Activated naive CD4-positive, alpha-beta T cell treated with anti-CD3 and anti-CD28 coated beads, Interleukin-2, amount 10 ng/mL, durations not matched to agents 7 days and 5 days (primary cell): ENCODE results near the gene SLC9A8.
"Not testable (repeated sequence)": the region's sequence is repeated elsewhere in the genome, so short reads cannot be mapped to it uniquely, and the experiment has no call there.

Source experiments
- CTCF ChIA-PET: fragments of 350-600 bp; sonication (Branson Sonifier 250); formaldehyde crosslinking; loops from one replicate; lab custom pipeline; 2021; ENCODE audit warnings: antibody characterized with exemption; lab: Charles Lee
- DNase-seq: peaks from one replicate; pipeline ENCODE4 v3.0.0-alpha.2; 2020
- H3K27ac Mint-ChIP-seq: one replicate; pipeline ENCODE4 v1.8.0; 2021; ENCODE audit warnings: mild to moderate bottlenecking, moderate library complexity, mixed read lengths
- H3K27me3 Mint-ChIP-seq: one replicate; pipeline ENCODE4 v1.8.0; 2021; ENCODE audit warnings: mild to moderate bottlenecking, mixed read lengths
- H3K36me3 Mint-ChIP-seq: one replicate; pipeline ENCODE4 v1.8.0; 2021; ENCODE audit warnings: mixed read lengths
- H3K4me1 Mint-ChIP-seq: one replicate; pipeline ENCODE4 v1.8.0; 2021; ENCODE audit warnings: mixed read lengths
- H3K4me3 Mint-ChIP-seq: one replicate; pipeline ENCODE4 v1.8.0; 2021; ENCODE audit warnings: mild to moderate bottlenecking, moderate library complexity, mixed read lengths
- H3K9me3 Mint-ChIP-seq: one replicate; pipeline ENCODE4 v1.8.0; 2021; ENCODE audit warnings: mixed read lengths

SLC9A8 gene

GRCh38 chr20:49889001-49889934 lies 76.6 kb downstream of the SLC9A8 start:
- Mint-ChIP-seq H3K4me3 (no peak overlapping the region), H3K27me3 (no peaks in the 10 kb centered on the region), H3K9me3 (no peaks in the 10 kb centered on the region), H3K27ac (peak overlapping the region; percentile 28), H3K36me3 (peaks cover 35% of the 10 kb centered on the region), H3K4me1 (peaks cover 12% of the 10 kb centered on the region)
- CTCF ChIA-PET = interaction anchor here (1.1 to 3.3 kb wide), 11 partner anchors 12 to 543 kb away, joined by 3 to 11 read pairs (median 3); partner anchors contain the start of gene RNF114
- no peak for DNase-seq

- DNase-seq = no peak
- Mint-ChIP-seq H3K4me3 (no peak overlapping the region), H3K27ac (peak overlapping the region; percentile 28), H3K36me3 (peaks cover 32% of the 10 kb centered on the region), H3K4me1 (peaks cover 16% of the 10 kb centered on the region), H3K27me3 (no peaks in the 10 kb centered on the region), H3K9me3 (no peaks in the 10 kb centered on the region)
- CTCF ChIA-PET = interaction anchor here (0.5 to 3.3 kb wide), 5 partner anchors 11 to 280 kb away, joined by 3 to 11 read pairs (median 3); no protein-coding TSS in a partner anchor
Observed at GRCh38 chr20:49889935-49890333, 77.3 kb downstream of the SLC9A8 start.

DNA sequence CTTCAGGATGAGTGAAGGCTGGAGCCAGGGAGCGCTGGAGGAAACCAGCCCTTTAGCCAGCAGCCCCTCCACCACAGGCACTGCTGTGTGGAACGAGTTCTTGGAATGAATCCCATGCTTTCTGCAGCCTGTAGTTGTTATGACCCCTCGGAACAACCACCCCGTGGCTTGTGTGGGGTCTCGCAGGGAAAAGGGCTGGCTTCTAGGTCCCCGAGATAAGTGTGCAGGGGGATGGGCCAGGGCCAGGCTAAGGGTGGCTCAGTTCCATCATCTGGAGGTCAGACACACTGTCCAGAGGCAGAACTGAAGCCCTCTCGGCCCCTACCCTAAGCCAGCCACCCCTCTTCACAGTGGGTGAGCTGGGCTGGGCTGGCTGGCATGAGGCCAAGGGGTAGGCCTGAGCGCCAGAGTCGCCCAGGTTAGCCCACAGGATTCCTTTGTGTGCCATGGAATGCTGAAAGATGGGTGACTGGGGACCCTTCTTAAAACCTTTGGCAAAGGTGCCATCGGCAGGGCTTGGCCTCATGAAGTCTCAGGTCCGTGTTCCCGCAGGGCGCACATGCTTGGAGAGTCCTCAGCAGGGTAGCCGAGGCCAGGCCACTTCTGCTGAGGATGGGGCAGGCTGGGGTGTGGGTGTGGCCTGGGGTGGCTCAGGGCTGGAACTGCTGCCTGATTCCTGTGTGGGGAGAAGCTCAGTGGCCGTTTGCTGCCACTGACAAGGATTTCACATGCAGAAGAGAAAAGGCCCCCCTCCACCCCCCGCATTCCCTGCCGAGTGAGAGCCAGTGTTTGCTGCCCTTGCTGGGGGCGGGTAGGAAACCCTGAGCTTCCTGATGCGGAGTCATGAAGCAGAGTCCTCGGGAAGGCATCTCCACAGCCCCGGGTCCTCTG lies 78.1 kb downstream of the SLC9A8 start:
- Mint-ChIP-seq H3K27ac (peak overlapping the region; percentile 28), H3K36me3 (peaks cover 30% of the 10 kb centered on the region), H3K4me3 (no peak overlapping the region), H3K4me1 (peaks cover 17% of the 10 kb centered on the region), H3K27me3 (no peaks in the 10 kb centered on the region), H3K9me3 (no peaks in the 10 kb centered on the region)
- CTCF ChIA-PET = interaction anchor here (0.5 to 1.8 kb wide), 3 partner anchors 11 to 280 kb away, joined by 3 read pairs; no protein-coding TSS in a partner anchor
- DNase-seq = no peak

GRCh38 chr20:49891476-49892110 lies 79.0 kb downstream of the SLC9A8 start:
- H3K27ac Mint-ChIP-seq = peak overlapping the region; percentile 45
- H3K9me3 Mint-ChIP-seq = no peaks in the 10 kb centered on the region
- H3K4me3 Mint-ChIP-seq = no peak overlapping the region
- no peak for DNase-seq
- H3K36me3 Mint-ChIP-seq = peaks cover 25% of the 10 kb centered on the region
- H3K4me1 Mint-ChIP-seq = peaks cover 17% of the 10 kb centered on the region
- no peaks in the 10 kb centered on the region for H3K27me3 Mint-ChIP-seq
- CTCF ChIA-PET = interaction anchor here (0.8 to 1.0 kb wide), 2 partner anchors 9 to 350 kb away, joined by 3 read pairs; no protein-coding TSS in a partner anchor

GRCh38 chr20:49892260-49892659 lies 79.6 kb downstream of the SLC9A8 start:
- H3K4me1 Mint-ChIP-seq = peaks cover 17% of the 10 kb centered on the region
- DNase-seq = no peak
- no peaks in the 10 kb centered on the region for H3K9me3 Mint-ChIP-seq
- no peaks in the 10 kb centered on the region for H3K27me3 Mint-ChIP-seq
- peaks cover 19% of the 10 kb centered on the region for H3K36me3 Mint-ChIP-seq
- no peak overlapping the region for H3K4me3 Mint-ChIP-seq
- H3K27ac Mint-ChIP-seq = no peak overlapping the region
- CTCF ChIA-PET = interaction anchor here (0.8 to 1.0 kb wide), 2 partner anchors 8 to 351 kb away, joined by 3 read pairs; no protein-coding TSS in a partner anchor

DNA sequence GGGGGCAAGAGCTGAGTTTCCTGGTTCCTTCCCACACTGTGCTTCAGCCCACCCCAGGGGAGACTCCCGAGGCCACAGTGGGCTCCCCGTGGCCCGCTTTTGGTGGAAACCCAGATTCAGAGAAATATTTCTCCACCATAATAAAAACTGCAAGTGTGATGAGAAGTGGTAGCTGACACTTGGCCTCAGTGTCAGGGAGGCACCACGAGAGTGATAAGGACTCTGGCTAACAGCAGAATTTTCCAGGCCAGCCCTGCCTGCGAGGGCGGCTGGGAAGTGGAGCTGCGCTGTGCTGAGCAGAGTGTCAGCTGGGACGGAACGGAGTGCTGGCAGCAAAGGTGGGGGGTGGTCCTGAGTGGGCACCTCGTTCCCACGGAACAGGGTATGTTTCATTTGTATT lies 80.2 kb downstream of the SLC9A8 start:
- Mint-ChIP-seq H3K36me3 (peaks cover 15% of the 10 kb centered on the region), H3K4me3 (no peak overlapping the region), H3K9me3 (no peaks in the 10 kb centered on the region), H3K4me1 (peaks cover 17% of the 10 kb centered on the region), H3K27ac (peak overlapping the region; percentile 11), H3K27me3 (no peaks in the 10 kb centered on the region)
- no peak for DNase-seq
- CTCF ChIA-PET = interaction anchor here (1.3 to 1.6 kb wide), 2 partner anchors 47 to 281 kb away, joined by 4 read pairs; no protein-coding TSS in a partner anchor

GRCh38 chr20:49893242-49894072 lies 80.8 kb downstream of the SLC9A8 start:
- no peak for DNase-seq
- peaks cover 17% of the 10 kb centered on the region for H3K4me1 Mint-ChIP-seq
- H3K4me3 Mint-ChIP-seq = no peak overlapping the region
- peaks cover 11% of the 10 kb centered on the region for H3K36me3 Mint-ChIP-seq
- H3K9me3 Mint-ChIP-seq = no peaks in the 10 kb centered on the region
- H3K27ac Mint-ChIP-seq = peak overlapping the region; percentile 11
- no peaks in the 10 kb centered on the region for H3K27me3 Mint-ChIP-seq
- CTCF ChIA-PET = interaction anchor here (1.3 to 1.6 kb wide), 2 partner anchors 48 to 281 kb away, joined by 4 read pairs; no protein-coding TSS in a partner anchor

GRCh38 chr20:49894073-49894470 lies 81.4 kb downstream of the SLC9A8 start:
- no peaks in the 10 kb centered on the region for H3K9me3 Mint-ChIP-seq
- no peak for DNase-seq
- peaks cover 6% of the 10 kb centered on the region for H3K36me3 Mint-ChIP-seq
- H3K27ac Mint-ChIP-seq = peak overlapping the region; percentile 0
- no peak overlapping the region for H3K4me3 Mint-ChIP-seq
- peaks cover 17% of the 10 kb centered on the region for H3K4me1 Mint-ChIP-seq
- H3K27me3 Mint-ChIP-seq = no peaks in the 10 kb centered on the region
- CTCF ChIA-PET = interaction anchor here (1.3 to 1.6 kb wide), 2 partner anchors 48 to 282 kb away, joined by 4 read pairs; no protein-coding TSS in a partner anchor

GRCh38 chr20:49895474-49896093 lies 83.0 kb downstream of the SLC9A8 start:
- H3K4me3 Mint-ChIP-seq, H3K27me3 Mint-ChIP-seq, H3K27ac Mint-ChIP-seq, CTCF ChIA-PET, H3K9me3 Mint-ChIP-seq, H3K36me3 Mint-ChIP-seq, DNase-seq: not testable (repeated sequence)
- H3K4me1 Mint-ChIP-seq = peaks cover 17% of the 10 kb centered on the region

DNA sequence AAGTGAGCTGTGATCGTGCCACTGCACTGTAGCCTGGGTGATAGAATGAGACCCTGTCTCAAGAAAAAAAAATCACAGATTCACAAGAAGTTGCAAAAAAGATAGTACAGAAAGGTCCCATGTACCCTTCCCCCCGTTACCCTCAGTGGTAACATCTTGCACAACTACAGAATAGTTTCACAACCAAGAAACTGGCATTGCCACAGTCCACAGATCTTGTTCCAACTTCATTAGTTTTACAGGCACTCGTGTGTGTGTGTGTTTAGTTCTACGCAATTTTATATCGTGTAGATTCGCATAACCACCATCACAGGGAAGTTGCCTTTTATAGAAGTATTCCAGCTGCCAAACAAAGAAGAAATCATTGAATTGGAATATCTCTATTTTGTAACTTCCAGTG lies 83.6 kb downstream of the SLC9A8 start:
- Mint-ChIP-seq H3K4me1 (peaks cover 17% of the 10 kb centered on the region), H3K27me3 (no peaks in the 10 kb centered on the region), H3K4me3 (no peak overlapping the region), H3K27ac (no peak overlapping the region), H3K36me3 (no peaks in the 10 kb centered on the region), H3K9me3 (no peaks in the 10 kb centered on the region)
- no peak for DNase-seq
- CTCF ChIA-PET = interaction anchor here (0.9 to 1.4 kb wide), 3 partner anchors 9 to 288 kb away, joined by 3 read pairs; no protein-coding TSS in a partner anchor

- Mint-ChIP-seq H3K4me1 (peaks cover 3% of the 10 kb centered on the region), H3K27me3 (no peaks in the 10 kb centered on the region), H3K36me3 (peaks cover 4% of the 10 kb centered on the region), H3K4me3 (no peak overlapping the region), H3K9me3 (no peaks in the 10 kb centered on the region), H3K27ac (no peak overlapping the region)
- CTCF ChIA-PET = no interaction called here
- DNase-seq = no peak
Observed at GRCh38 chr20:49899541-49900383, 87.1 kb downstream of the SLC9A8 start.

DNA sequence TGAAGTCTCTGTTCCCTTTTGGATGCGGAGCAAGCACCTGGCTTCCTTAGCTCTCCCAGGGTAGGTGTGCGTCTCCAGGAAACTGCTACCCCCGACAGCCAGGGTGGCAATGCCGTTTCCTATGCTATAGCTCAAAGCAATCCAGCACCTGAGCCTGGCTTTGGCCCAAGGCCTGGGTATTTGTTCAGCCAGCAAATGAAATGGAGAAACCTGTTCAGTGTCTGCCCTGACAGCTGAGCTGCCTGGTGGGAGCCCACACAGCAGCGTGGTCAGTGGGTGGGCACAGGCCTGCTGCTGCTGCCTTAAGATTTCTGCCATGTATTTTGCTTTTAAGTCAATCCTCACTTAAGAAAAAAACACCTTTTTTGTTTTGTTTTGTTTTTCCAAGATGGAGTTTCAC lies 89.0 kb downstream of the SLC9A8 start:
- Mint-ChIP-seq H3K9me3 (no peaks in the 10 kb centered on the region), H3K4me3 (no peak overlapping the region), H3K27me3 (no peaks in the 10 kb centered on the region), H3K27ac (no peak overlapping the region), H3K36me3 (peaks cover 11% of the 10 kb centered on the region), H3K4me1 (peaks cover 3% of the 10 kb centered on the region)
- CTCF ChIA-PET = interaction anchor here (0.9 to 1.4 kb wide), 3 partner anchors 12 to 14 kb away, joined by 3 to 4 read pairs (median 3); no protein-coding TSS in a partner anchor
- DNase-seq = no peak
